Measurements from ENCODE around the gene MEGF11.

DNA sequence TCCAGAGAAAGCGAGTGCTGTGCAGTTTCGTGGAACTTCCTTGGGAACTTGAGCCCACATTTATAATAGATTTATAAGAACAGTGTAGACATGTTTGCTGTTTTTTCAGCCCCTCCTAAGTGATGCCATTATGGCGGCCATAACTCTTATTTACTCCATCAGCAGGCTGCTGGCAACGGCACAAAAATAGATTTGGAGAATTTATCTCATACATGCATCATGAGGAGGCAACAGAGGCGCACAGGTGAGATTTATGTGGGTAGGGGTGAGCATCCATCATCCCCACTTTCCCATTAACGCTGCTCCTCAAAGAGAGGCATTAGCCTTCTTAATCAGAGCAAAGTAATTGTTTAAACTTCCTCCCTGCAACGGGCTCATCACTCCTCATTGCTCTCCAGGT, 201.7 kb downstream of the MEGF11 start:
- TF ChIP-seq EP300 (IDR thresholded peaks at IDR 0.05) (no peak), CTCF (IDR thresholded peaks at IDR 0.05) (no peak)
